HG02938 (cell line): ENCODE data around the gene BLM.
"Not testable (repeated sequence)": the region's sequence is repeated elsewhere in the genome, so short reads cannot be mapped to it uniquely, and the experiment has no call there.

Experiments
- ATAC-seq: cut with Tn5 transposase; IDR thresholded peaks from one replicate; pipeline ENCODE4 v1.9.1; 2021; ENCODE audit warnings: mild to moderate bottlenecking, moderate library complexity; ENCODE audit not compliant: unreplicated experiment

BLM gene

DNA sequence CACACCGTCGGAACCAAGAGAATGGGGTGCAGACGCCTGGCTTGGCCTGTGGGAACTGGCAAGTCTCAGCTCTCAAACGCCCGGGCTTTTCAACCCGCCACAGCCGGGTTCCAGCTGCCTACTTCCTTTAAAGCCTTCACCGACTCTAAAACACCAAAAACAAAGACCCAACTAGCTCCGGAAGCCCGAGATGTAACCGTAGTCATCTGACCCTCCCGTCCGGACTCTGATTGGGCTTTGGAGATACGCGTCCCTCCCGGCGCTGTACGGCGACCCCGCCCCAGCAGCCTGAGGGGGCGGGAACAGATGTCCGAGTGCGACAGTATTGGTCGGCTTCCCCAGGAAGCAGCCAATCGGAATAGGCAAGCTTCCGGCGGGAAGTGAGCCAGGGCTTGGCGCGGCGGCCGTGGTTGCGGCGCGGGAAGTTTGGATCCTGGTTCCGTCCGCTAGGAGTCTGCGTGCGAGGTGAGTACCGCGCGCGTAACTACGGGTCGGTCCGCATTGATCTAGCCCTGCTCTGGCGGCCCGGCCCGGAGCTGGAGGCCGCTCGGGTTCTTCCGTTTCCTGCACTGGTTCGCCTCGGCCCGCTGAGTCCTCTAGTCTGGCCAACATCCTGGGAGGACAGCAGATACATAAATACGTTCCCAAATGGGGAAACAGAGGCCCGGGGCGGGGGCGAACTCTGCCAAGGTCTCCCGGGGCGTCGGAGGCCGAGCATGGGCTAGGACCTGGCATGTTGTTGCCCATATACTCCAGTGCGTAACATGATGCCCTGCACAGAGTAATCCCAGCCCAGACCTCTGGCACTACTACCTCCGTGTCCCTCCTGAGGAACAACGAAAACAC lies at the start of gene BLM:
Gene BLM (plus strand): TSS at position 371 of the 846 bp plus-strand sequence. CDS start 30,047 bp downstream, outside the sequence.
- peak; percentile 99 for ATAC-seq

GRCh38 chr15:90667755-90668345 lies 49.3 kb upstream of the BLM start:
- ATAC-seq, result not testable (repeated sequence)

- not testable (repeated sequence) for ATAC-seq
These were observed 46.5 kb upstream of the BLM start for GRCh38 chr15:90670631-90671030.

DNA sequence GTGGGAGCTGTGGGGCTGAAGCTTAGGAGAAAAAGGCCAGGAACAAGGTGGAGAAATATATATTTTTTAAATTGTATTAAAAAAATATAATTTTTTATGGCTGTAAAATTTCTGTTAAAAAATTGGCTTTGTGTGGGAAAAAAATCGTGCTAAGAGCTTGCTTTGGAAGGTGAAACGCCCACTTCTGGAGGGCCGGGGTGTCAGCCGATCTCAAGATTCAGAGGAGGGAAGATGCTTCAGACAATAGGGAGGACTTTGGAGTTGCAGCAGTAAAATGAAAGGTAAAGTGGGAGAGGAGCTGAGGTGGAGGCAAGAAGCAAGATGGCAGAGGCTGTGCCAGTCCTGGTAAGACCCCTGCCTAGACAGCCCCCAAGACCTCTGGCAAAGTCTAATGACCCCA lies 45.9 kb upstream of the BLM start:
- ATAC-seq, result no peak

GRCh38 chr15:90673357-90673756 lies 43.8 kb upstream of the BLM start:
- ATAC-seq, result not testable (repeated sequence)

- no peak for ATAC-seq
These were observed 42.7 kb upstream of the BLM start for GRCh38 chr15:90674476-90674875.

- ATAC-seq, result no peak
These were observed 41.7 kb upstream of the BLM start for GRCh38 chr15:90675464-90675863.

- no peak for ATAC-seq
These were observed 39.0 kb upstream of the BLM start for GRCh38 chr15:90677807-90678790.

GRCh38 chr15:90679959-90680358 lies 37.2 kb upstream of the BLM start:
- ATAC-seq, result no peak

- ATAC-seq, result no peak
These were observed 36.7 kb upstream of the BLM start for GRCh38 chr15:90680371-90680935.

DNA sequence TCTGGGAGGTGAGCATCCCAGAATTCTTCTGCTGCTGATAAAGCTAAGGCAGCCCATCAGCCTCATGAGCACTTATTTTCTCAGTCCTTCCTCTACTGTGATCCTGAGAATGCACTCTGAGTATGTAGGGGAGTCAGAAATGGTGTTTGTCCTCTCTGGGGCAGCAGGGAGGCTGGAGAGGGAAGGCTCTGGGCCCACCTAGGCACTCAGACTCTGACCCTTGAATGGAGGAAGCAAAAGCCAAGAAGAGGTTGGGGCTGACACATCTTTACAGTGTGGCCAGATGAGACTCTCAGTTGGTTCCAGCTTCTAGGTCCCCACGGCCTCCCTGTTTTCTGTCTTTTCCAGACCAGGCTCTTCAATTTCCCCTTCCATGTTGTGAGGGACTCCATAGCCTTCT lies 36.1 kb upstream of the BLM start:
- no peak for ATAC-seq

- ATAC-seq, result no peak
These were observed 35.7 kb upstream of the BLM start for GRCh38 chr15:90681480-90681879.

DNA sequence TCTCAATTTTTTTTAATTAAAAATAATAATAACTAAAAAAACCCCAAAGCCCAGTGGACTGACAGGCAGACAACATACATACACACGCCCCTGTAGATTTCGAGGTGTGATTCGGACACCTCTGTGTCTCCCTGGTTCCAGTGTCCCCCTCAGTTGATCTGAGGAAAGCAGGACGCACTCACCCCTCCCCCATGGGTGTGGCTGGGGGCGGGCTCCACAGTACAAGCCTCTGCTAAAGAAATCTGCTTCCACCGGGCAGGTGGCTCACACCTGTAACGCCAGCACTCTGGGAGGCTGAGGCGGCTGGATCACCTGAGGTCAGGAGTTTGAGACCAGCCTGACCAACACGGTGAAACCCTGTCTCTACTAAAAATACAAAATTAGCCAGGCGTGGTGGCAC lies 33.8 kb upstream of the BLM start:
- ATAC-seq, result no peak

- no peak for ATAC-seq
These were observed 33.3 kb upstream of the BLM start for GRCh38 chr15:90683876-90684275.

DNA sequence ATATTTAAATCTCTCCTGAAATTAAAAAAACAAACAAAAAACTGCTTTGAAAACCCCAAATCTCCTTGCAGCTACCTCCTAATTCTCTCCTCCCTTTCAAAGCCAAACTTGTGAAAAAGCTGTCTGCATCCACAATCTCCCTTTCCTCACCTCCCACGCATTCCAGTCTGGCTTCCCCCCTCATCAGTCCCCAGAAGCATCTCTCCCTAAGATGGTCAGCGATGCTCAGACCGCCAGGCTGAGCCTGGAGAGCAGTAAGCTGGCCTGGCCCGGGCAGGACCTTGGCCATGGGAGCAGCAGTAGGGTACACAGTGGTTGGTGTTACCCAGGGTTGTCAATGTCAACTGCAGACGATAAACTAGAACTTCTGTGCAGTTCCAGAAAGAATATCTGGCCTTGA lies 32.9 kb upstream of the BLM start:
- ATAC-seq, result no peak

DNA sequence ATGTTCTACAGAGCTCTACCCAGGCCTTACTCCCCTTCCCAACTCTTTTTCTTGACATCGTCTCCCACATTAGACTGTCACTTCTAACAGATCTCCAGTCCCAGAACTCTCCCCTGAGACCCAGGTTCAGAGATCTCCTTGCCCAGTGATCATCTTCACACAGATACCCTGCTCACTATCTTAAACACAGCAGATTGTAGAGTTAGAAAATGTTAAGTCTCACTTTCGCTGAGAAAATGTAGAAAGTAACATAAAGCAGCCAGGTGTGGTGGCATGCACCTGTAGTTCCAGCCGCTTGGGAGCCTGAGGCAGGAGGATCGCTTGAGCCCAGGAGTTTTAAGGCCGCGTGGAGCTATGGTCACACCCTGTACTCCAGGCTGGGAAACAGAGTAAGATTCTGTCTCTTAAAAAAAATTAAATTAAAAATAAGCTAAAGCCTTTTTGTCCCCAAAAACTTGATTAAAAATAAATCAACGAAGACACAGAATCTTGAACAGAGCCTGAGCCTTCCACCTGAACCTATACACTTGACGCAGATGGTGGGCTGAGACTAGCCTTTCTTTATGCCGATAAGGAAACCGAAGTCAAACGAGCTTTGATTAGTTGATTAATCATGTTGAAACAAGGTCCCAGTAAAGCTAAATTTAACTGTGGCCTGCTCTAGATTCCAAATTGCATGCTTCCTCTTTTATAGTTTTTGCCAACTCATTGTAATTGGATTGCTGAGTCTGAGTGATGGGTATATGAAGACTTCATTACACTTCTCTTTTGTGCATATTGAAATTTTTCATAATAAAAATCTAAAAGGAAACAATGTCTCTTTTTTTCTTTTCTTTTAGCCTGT lies 31.3 kb upstream of the BLM start:
- ATAC-seq, result peak; percentile 27

DNA sequence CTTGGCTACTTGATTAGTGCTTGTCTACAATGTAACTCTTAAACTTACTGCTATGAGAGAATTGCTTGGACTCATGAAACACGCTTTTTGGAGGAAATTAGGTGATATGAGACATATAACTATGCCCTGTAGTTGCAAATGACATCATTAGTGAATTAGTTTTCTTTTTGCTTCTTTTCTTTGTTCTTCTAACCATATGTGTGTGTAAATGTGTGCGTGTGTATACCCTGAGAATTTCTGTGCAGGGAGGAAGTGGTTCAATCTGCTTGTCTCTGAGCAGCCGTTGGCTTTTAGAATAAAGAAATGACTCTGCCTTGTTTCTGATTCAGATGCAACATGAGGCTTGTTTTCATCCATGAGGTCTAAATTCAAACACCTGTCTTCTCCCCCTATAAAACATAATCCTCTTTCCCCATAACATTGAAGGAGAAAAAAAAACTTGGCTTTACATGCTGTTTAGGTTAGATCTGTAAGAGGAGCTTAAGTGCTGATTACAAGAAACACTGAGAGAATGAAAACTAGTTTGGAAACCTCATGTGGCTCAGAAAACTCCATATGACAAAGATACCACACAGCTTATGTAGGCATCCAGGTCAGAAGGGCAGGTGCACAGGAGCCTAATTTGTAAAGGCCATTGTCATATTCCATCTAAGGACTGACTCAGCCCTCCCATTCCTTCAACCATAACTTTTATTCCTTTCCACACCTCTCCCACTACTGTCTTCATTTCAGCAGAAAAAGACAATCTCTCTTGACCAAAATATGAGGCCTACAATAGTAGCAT lies 30.5 kb upstream of the BLM start:
- ATAC-seq, result peak; percentile 87

DNA sequence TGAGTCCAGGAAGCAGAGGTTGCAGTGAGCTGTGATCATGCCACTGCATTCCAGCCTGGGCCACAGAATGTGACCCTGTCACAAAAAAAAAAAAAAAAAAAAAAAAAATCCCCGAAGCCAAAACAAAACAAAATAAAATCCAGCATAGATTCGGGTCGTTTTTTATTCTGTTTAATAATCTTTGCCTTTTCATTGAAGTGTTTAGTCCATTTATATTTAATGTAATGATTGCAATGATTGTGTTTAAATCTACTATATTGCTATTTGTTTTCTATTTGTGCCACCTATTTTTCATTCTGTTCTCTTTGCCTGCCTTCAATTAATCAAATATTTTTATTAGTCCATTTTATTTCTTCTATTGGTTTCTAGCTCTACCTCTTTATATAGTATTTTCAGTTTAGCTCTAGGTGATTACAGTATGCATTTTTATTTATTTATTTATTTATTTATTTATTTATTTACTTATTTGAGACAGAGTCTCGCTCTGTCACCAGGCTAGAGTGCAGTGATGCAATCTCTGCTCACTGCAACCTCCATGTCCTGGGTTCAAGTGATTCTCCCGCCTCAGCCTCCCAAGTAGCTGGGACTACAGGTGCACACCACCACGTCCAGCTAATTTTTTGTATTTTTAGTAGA lies 27.7 kb upstream of the BLM start:
- ATAC-seq, result not testable (repeated sequence)

GRCh38 chr15:90690585-90690984 lies 26.6 kb upstream of the BLM start:
- ATAC-seq, result no peak
